IPS DF 6.9 (cell line): ENCODE measurements around the gene CUEDC1.

ENCODE experiments used
- DNase-seq: peaks from one replicate; pipeline ENCODE4 v3.0.0-alpha.2; 2013; ENCODE audit warnings: low read depth, low spot score
- H3K27ac ChIP-seq: one replicate; pipeline ENCODE4 v1.5.1; 2013; ENCODE audit warnings: low read length, control low read depth
- H3K27me3 ChIP-seq: 2 replicates; pipeline ENCODE4 v1.6.1; 2013; ENCODE audit warnings: mild to moderate bottlenecking, low read length; ENCODE audit not compliant: control insufficient read depth, insufficient read depth
- H3K36me3 ChIP-seq: 2 replicates; pipeline ENCODE4 v1.6.1; 2013; ENCODE audit warnings: low read length; ENCODE audit not compliant: control insufficient read depth, insufficient read depth
- H3K4me1 ChIP-seq: 2 replicates; pipeline ENCODE4 v1.6.1; 2013; ENCODE audit warnings: low read length; ENCODE audit not compliant: control insufficient read depth, insufficient read depth
- H3K4me3 ChIP-seq: 2 replicates; pipeline ENCODE4 v1.5.1; 2013; ENCODE audit warnings: mild to moderate bottlenecking, low read length
- H3K9me3 ChIP-seq: 2 replicates; pipeline ENCODE4 v1.6.1; 2013; ENCODE audit warnings: low read length, inconsistent platforms; ENCODE audit not compliant: control insufficient read depth, insufficient read depth
- WGBS: extraction: QIAGEN DNeasy Blood & Tissue Kit; methylation state at CpG from one replicate; pipeline ENCODE4 v1.1.7; 2013; ENCODE audit warnings: mixed read lengths, missing lambda C conversion rate; ENCODE audit not compliant: insufficient read length, insufficient coverage; 5-methylcytosine and 5-hydroxymethylcytosine counted together

Gene CUEDC1

DNA sequence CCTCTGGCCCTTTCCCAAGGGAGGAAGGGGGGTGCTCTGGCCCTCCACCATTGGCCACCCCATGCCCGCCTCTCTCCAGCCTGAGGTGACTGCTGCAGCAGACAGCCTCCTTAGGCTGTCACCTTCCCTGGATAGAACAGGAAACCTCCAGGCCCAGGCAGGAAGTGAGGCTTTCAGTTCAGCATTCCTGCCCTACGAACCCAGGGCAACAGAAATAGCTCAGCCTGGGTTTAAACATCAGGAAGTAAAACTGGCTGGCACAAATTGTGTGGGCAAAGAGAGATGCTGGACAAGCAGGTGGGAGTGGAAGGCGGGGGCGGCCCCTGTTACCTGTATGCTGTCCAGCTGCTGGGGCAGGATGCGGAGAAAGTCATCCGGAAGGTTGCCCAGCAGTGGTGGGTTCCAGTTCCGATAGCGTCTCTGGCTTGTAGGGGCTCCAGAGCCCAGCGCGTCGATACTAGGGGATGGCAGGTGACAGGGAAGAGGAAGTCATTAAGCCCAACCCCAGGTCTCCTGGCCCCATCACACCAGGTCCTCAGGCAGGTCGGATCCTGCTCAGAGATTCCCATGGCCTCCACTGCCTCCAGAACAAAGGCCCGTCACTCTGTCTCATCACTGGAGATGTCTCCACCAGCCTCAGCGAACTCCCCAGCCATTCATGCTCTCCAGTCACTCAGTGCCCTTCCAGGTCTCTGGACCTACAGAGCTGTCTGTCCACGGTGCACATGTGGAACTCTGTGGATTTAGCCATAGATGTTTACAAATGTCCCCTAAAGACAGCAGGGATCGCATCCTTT is 81.8 kb downstream of the CUEDC1 start:
- WGBS, result no CpG with 5 or more reads among the region's 16 CpGs
- no peak for DNase-seq
- Histone ChIP-seq H3K9me3 (no peaks in the 10 kb centered on the region), H3K27me3 (no peaks in the 10 kb centered on the region; the same call in 1 of the 2 replicates), H3K27ac (no peak overlapping the region), H3K36me3 (no peaks in the 10 kb centered on the region), H3K4me3 (no peak overlapping the region), H3K4me1 (peaks cover 18% of the 10 kb centered on the region)

DNA sequence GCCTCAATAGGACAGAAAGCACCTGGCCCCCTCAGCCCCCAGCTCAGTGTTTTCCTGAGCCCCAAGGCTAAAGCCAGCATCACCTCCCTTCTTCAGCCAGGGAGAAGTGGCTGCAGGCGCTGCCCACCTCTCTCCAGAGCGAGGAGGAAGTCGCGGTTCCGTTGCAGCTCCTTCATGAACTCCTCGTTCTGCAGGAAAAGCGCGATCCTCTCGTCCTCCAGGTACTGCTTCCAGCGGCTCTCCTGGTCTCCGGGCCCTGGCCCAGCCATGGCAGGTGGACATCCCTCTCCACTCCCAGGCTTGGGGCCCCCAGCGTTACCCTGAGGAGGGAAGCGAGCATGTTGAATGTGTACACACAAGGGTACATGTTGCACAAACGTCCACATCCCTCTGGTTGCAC is 82.7 kb downstream of the CUEDC1 start:
- H3K27ac ChIP-seq, result no peak overlapping the region
- no peak overlapping the region for H3K4me3 ChIP-seq

DNA sequence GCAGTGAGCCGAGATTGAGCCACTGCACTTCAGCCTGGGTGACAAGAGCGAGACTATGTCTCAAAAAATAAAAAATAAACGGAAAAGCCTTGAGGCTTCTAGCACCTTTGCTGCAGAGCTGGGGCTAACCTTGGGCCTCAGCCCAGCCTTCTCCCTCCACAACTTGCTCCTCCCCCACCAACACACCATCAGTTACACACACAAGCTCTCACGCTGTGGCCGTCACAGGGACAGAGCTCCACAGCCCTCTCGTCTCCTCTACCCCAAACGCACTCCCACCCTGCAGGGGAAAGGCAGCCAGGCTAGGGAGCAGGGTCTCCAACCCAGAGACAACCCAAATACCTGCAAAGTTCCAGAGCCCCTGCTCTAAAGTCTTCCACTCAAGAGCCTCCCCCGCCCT is 83.3 kb downstream of the CUEDC1 start:
- no peak overlapping the region for H3K4me3 ChIP-seq
- no peak for DNase-seq
- H3K27ac ChIP-seq, result no peak overlapping the region
- H3K27me3 ChIP-seq, result no peaks in the 10 kb centered on the region; the same call in 1 of the 2 replicates
- no CpG with 5 or more reads among the region's 8 CpGs for WGBS
- H3K4me1 ChIP-seq, result peaks cover 20% of the 10 kb centered on the region
- H3K36me3 ChIP-seq, result no peaks in the 10 kb centered on the region
- no peaks in the 10 kb centered on the region for H3K9me3 ChIP-seq

More for the DNA sequence above, 82.7 kb downstream of the CUEDC1 start:
- Histone ChIP-seq H3K9me3 (no peaks in the 10 kb centered on the region), H3K4me1 (peaks cover 20% of the 10 kb centered on the region), H3K27me3 (no peaks in the 10 kb centered on the region; the same call in 1 of the 2 replicates), H3K36me3 (no peaks in the 10 kb centered on the region)
- WGBS, result no CpG with 5 or more reads among the region's 14 CpGs
- DNase-seq, result no peak

DNA sequence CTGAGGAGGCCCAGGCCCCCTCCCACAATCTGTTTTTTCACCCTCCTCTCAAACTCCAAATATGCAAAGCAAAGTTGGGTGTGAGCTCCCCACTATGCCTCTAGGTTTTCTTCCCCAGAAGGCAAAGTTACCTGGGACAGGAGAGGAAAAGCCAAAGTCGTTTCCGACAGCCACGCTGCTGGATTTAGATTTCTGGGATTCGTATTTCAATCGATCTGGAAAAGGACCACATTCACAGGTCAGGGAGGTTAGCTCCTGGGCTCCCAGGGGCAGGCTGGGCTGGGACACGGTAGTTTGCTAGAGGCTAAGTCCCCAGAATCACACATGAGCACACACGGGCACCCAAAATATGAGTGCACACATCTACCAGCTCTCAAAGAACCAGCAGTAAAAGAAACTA is 84.1 kb downstream of the CUEDC1 start:
- no CpG with 5 or more reads among the region's 7 CpGs for WGBS
- Histone ChIP-seq H3K4me3 (no peak overlapping the region), H3K27me3 (no peaks in the 10 kb centered on the region), H3K27ac (no peak overlapping the region), H3K9me3 (no peaks in the 10 kb centered on the region), H3K36me3 (no peaks in the 10 kb centered on the region), H3K4me1 (peaks cover 16% of the 10 kb centered on the region)
- DNase-seq, result no peak

DNA sequence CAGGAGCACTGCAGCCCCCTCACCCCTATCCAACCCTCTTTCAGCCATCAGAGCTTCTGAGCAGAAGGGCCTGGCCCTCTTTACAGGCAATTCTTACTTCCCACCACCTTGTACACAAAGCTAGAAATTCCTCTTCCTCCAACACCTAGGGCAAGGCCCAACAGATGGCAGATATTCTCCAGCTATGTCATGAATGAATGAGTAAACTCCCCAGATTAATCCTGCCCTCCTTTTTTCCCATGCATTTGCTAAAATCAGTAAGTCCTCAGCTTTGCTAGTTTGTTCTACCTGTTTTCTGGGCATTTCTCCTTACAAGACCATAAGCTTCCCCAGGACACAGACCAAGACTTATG is 85.0 kb downstream of the CUEDC1 start:
- no peak overlapping the region for H3K4me3 ChIP-seq
- peaks cover 12% of the 10 kb centered on the region for H3K4me1 ChIP-seq
- no peak for DNase-seq
- H3K27me3 ChIP-seq, result no peaks in the 10 kb centered on the region
- H3K9me3 ChIP-seq, result no peaks in the 10 kb centered on the region
- H3K36me3 ChIP-seq, result no peaks in the 10 kb centered on the region
- H3K27ac ChIP-seq, result no peak overlapping the region

DNA sequence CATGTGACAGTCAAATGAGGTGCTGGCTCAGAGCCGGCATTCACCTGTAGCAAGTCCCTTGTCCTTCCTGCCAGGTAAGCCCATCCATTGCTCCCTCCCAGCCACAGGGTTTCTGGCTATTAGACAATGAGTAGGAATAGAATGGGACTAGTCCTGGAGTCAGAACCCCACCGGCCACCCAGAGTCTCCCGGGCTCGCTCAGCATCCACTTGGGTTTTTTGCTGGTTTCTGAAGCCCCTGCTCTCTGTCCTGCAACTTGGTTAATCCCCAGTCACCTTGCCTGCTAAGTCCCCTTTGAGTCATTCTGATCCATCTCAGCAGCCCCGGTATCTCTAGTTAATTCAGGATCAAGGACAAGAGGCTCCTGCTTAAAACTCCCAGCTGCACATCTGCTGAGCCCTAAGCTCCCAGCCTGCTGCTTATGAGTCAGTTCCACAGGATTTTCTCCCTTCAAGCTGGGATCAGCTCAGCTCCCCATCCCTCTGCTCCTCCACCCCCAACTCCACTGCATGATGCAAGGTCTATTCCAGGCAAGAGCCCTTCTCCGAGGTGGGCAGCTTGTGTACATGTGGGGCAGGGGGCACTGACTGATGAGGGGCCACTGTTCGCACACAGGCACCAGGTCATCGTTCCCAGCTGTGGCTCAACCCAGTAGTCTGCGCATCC is 85.5 kb downstream of the CUEDC1 start:
- no peaks in the 10 kb centered on the region for H3K36me3 ChIP-seq
- H3K27me3 ChIP-seq, result no peaks in the 10 kb centered on the region
- DNase-seq, result no peak
- WGBS, result no CpG with 5 or more reads among the region's 9 CpGs
- no peak overlapping the region for H3K27ac ChIP-seq
- H3K4me1 ChIP-seq, result peaks cover 7% of the 10 kb centered on the region
- no peak overlapping the region for H3K4me3 ChIP-seq
- no peaks in the 10 kb centered on the region for H3K9me3 ChIP-seq

DNA sequence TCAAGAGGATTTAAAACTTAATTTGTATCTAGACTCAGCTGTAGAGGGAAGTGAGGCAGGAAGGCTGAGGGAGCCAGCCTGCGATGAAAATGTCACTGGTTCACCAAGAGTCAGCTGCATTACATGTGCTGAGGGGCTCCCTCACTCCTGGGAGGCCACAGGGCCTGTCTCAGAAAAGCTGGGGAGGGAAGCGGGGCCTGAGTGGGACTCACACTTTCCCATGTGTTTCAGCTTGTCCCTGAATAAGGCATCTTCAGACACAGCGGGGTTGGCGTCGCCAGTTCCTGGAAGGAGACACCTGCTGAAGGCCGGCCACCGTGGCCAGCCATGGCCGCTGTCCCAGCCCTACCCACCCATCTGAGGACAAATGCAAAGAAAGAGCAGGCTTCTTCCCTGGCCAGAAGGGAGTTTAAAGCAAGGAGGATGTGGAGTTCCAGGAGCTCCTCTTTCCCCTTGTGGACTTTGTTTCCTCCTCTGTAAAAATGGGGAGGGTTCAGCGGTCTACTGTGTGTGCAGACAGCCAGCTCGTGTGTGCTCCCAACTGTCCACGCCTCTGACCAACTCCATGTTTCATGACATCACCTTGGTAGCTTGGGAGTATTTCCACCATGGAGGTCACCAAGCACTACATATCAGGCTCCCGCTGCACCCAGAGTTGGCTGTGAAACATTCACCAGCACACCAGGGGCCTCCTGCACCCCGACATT is 86.1 kb downstream of the CUEDC1 start:
- H3K27me3 ChIP-seq, result no peaks in the 10 kb centered on the region
- WGBS, result no CpG with 5 or more reads among the region's 13 CpGs
- H3K27ac ChIP-seq, result no peak overlapping the region
- H3K9me3 ChIP-seq, result no peaks in the 10 kb centered on the region
- no peak for DNase-seq
- no peaks in the 10 kb centered on the region for H3K36me3 ChIP-seq
- H3K4me3 ChIP-seq, result no peak overlapping the region
- peaks cover 6% of the 10 kb centered on the region for H3K4me1 ChIP-seq

DNA sequence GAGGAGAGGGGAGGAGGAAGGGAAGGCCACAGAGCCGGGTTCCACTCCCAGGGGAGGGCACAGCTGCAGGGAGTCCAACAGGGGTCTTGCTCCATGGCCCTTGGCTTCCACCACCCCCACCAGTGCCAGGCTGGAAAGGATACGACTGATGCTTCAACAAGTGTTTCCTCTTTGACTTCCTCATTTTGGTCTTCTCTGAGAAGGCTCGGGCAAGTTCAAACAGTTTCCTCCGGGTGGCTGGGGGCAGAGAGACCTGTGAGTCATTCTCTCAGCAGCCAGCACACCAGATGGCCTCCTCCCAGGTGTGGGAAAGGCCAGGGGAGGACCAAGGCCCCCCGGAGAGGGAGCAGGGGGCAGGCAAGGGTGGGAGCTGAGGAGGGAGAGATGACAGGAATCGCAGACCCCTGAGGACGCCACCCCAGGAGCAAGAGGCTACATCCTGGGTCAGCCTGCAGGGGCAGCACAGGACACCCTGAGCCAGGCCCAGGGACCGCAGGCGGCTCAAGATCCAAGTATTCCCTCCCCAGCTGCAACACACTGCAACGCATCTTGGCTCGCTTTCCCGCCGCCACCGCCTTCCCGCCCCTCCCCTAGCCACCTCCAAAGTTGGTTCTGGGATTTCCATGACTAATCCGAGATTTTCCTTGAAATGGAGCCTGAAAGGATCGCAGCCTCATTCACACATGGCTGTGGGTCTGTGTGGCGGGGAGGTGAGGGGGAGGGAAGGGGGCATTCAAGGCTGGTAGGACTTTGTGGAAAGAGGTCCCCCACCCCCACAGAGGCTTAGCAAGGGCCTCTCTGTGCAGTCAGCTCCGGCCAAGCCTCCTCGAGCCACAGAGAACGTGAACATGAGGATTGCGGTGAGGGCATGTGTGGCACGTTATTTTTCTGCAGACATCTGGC is 87.0 kb downstream of the CUEDC1 start:
- H3K27ac ChIP-seq, result no peak overlapping the region
- no CpG with 5 or more reads among the region's 23 CpGs for WGBS
- no peaks in the 10 kb centered on the region for H3K9me3 ChIP-seq
- H3K4me3 ChIP-seq, result no peak overlapping the region
- DNase-seq, result no peak
- peaks cover 4% of the 10 kb centered on the region; the same call in 1 of the 2 replicates for H3K4me1 ChIP-seq
- H3K27me3 ChIP-seq, result no peaks in the 10 kb centered on the region
- no peaks in the 10 kb centered on the region for H3K36me3 ChIP-seq

DNA sequence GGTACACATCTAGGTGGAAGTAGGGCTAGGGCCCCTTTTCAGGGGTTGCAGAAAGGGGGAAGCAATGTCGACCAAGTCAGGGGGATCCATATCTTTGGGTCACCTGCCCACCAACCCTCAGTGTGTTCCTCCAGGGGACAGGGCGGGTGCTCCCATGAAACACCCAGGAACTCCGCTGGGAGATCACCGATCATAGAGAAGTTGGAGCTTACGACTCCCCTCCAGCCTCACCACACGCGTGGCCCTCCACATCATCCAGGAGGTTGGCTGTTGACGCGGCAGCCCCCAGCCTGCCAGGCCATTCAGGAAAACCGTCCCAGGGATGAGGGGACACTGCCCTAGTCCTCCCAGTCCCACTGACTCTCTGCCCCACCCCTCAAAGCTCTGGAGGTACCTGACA is 88.1 kb downstream of the CUEDC1 start:
- Histone ChIP-seq H3K9me3 (no peaks in the 10 kb centered on the region), H3K4me1 (peaks cover 6% of the 10 kb centered on the region; the same call in 1 of the 2 replicates), H3K27ac (no peak overlapping the region), H3K4me3 (no peak overlapping the region), H3K27me3 (no peaks in the 10 kb centered on the region; the same call in 1 of the 2 replicates), H3K36me3 (no peaks in the 10 kb centered on the region)
- no peak for DNase-seq
- no CpG with 5 or more reads among the region's 10 CpGs for WGBS

DNA sequence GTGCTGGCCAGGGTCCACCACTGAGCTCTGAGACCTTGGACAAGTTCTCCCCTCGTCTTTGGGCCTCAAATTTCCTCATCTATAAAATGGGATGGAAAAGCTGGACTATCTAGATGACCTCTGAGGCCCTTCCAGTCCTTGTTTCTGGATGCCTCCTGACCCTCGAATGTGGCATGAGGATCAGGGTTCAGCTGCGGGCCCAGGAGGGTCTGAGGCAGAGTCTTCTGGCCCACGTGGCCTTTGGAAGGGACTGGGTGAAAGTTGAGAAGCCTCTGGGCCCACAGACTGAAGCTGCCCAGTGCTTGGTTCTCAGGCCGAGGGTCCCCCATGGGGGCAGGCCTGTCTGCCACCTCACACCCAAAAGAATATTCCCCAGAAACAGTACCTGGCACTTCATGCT is 88.5 kb downstream of the CUEDC1 start:
- Histone ChIP-seq H3K9me3 (no peaks in the 10 kb centered on the region), H3K27ac (no peak overlapping the region), H3K4me3 (no peak overlapping the region), H3K36me3 (no peaks in the 10 kb centered on the region), H3K4me1 (peaks cover 5% of the 10 kb centered on the region; the same call in 1 of the 2 replicates), H3K27me3 (no peaks in the 10 kb centered on the region; the same call in 1 of the 2 replicates)
- no peak for DNase-seq
- no CpG with 5 or more reads among the region's 5 CpGs for WGBS
